Hepatocyte (in vitro differentiated cells): ENCODE data around the gene STK17A.

ENCODE experiments used
- CTCF ChIP-seq: fragments of 200-600 bp; sonication (generic); IDR thresholded peaks from 2 replicates; pipeline ENCODE4 v1.5.1; 2016; ENCODE audit warnings: antibody characterized with exemption, mild to moderate bottlenecking; ENCODE audit not compliant: poor library complexity
- EZH2 ChIP-seq: fragments of 200-600 bp; sonication (generic); IDR thresholded peaks from 2 replicates; pipeline ENCODE4 v1.6.1; 2016; ENCODE audit warnings: antibody characterized with exemption, mild to moderate bottlenecking, borderline replicate concordance
- EZH2phosphoT487 ChIP-seq: fragments of 200-600 bp; sonication (generic); IDR thresholded peaks from one replicate; pipeline ENCODE4 v1.6.1; 2018; ENCODE audit warnings: antibody characterized with exemption, mild to moderate bottlenecking, low read depth, moderate library complexity; ENCODE audit not compliant: unreplicated experiment, severe bottlenecking

- TF ChIP-seq CTCF = no peak
- no peak for TF ChIP-seq EZH2phosphoT487
- TF ChIP-seq EZH2 = no peak
Measured at GRCh38 chr7:43572516-43573049, 10.3 kb upstream of the STK17A start.
